HL-60 (cell line): ENCODE results near the gene CDHR3.

Source experiments
- GABPA ChIP-seq: IDR thresholded peaks from 2 replicates; pipeline ENCODE4 v1.6.1; 2012; ENCODE audit warnings: low read depth
- POLR2AphosphoS5 ChIP-seq: IDR thresholded peaks from 2 replicates; pipeline ENCODE4 v1.6.1; 2012; ENCODE audit warnings: low read depth
- SPI1 ChIP-seq: IDR thresholded peaks from 2 replicates; pipeline ENCODE4 v1.6.1; 2012; ENCODE audit warnings: low read depth, mild to moderate bottlenecking, borderline replicate concordance
- TF ChIP-seq, protein P1 (sequence below): IDR thresholded peaks from one replicate; pipeline ENCODE4 v1.5.1; 2011; ENCODE audit warnings: low read length, control low read depth, inconsistent platforms; ENCODE audit not compliant: insufficient read depth
- TF ChIP-seq, protein P2 (sequence below): IDR thresholded peaks from 2 replicates; pipeline ENCODE4 v1.6.1; 2012; ENCODE audit warnings: low read depth; ENCODE audit not compliant: insufficient replicate concordance

DNA sequence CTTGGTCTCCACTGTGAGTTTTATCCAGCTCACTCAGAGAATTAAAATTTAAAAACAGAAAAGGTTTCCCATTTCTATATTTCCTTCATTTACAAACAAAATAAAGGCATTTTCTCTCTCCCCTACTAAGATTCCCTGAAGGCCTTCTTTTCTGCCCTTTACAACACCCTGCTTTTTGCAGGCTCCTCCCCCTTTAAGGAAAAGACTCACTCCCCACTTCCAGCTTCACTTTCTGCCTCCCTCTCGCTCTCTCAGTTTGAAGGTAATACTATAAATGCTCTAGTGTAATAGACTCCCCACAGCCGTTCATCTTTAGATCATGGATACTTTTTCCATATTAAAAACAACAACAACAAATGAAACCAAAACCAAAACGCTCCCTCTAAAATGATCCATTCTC, 53.3 kb downstream of the CDHR3 start:
- TF ChIP-seq, protein P1, sequence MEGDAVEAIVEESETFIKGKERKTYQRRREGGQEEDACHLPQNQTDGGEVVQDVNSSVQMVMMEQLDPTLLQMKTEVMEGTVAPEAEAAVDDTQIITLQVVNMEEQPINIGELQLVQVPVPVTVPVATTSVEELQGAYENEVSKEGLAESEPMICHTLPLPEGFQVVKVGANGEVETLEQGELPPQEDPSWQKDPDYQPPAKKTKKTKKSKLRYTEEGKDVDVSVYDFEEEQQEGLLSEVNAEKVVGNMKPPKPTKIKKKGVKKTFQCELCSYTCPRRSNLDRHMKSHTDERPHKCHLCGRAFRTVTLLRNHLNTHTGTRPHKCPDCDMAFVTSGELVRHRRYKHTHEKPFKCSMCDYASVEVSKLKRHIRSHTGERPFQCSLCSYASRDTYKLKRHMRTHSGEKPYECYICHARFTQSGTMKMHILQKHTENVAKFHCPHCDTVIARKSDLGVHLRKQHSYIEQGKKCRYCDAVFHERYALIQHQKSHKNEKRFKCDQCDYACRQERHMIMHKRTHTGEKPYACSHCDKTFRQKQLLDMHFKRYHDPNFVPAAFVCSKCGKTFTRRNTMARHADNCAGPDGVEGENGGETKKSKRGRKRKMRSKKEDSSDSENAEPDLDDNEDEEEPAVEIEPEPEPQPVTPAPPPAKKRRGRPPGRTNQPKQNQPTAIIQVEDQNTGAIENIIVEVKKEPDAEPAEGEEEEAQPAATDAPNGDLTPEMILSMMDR = no peak
- TF ChIP-seq, protein P2, sequence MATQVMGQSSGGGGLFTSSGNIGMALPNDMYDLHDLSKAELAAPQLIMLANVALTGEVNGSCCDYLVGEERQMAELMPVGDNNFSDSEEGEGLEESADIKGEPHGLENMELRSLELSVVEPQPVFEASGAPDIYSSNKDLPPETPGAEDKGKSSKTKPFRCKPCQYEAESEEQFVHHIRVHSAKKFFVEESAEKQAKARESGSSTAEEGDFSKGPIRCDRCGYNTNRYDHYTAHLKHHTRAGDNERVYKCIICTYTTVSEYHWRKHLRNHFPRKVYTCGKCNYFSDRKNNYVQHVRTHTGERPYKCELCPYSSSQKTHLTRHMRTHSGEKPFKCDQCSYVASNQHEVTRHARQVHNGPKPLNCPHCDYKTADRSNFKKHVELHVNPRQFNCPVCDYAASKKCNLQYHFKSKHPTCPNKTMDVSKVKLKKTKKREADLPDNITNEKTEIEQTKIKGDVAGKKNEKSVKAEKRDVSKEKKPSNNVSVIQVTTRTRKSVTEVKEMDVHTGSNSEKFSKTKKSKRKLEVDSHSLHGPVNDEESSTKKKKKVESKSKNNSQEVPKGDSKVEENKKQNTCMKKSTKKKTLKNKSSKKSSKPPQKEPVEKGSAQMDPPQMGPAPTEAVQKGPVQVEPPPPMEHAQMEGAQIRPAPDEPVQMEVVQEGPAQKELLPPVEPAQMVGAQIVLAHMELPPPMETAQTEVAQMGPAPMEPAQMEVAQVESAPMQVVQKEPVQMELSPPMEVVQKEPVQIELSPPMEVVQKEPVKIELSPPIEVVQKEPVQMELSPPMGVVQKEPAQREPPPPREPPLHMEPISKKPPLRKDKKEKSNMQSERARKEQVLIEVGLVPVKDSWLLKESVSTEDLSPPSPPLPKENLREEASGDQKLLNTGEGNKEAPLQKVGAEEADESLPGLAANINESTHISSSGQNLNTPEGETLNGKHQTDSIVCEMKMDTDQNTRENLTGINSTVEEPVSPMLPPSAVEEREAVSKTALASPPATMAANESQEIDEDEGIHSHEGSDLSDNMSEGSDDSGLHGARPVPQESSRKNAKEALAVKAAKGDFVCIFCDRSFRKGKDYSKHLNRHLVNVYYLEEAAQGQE = no peak
- no peak for TF ChIP-seq POLR2AphosphoS5
- TF ChIP-seq GABPA = no peak
- no peak for TF ChIP-seq SPI1
